SK-N-SH (cell line): ENCODE data around the gene NEAT1. TPM values are rescaled to one million over a fixed set of nuclear protein-coding genes. Genes with fewer than 3 reads are reported as not detected.
A peak's percentile ranks its signal among the peaks of the same experiment; 100 is the strongest.

ENCODE experiments used
- CTCF ChIA-PET: fragments of 300-600, 350-600 bp; formaldehyde crosslinking; extraction: SDS; loops from one replicate; lab custom pipeline; 2021; lab: Yijun Ruan, JAX
- POLR2A ChIA-PET: fragments of 350-600 bp; sonication (Branson Sonifier 250); formaldehyde crosslinking; extraction: SDS; loops from one replicate; lab custom pipeline; 2020; ENCODE audit warnings: antibody characterized with exemption, inconsistent platforms; lab: Yijun Ruan, JAX
- DNase-seq: peaks from one replicate; pipeline ENCODE4 v3.0.0; 2012
- H2AFZ ChIP-seq: fragments of 200-600 bp; sonication (generic); 2 replicates; pipeline ENCODE4 v1.8.1; 2016; ENCODE audit warnings: antibody characterized with exemption, mild to moderate bottlenecking, low read depth
- H3F3A ChIP-seq: fragments of 200-600 bp; sonication (generic); replicated peaks from 2 replicates; pipeline ENCODE3; 2016; ENCODE audit warnings: antibody characterized with exemption, mild to moderate bottlenecking; ENCODE audit not compliant: insufficient read depth
- H3K27ac ChIP-seq, 2 experiments: fragments of 200-500 bp in 1 of 2; fragments of 200-600 bp in 1 of 2; sonication (Bioruptor generic) in 1 of 2; sonication (generic), shearing (Covaris generic) in 1 of 2; 2 replicates each; pipeline versions ENCODE4 v1.5.1 to v1.6.1; 2014 to 2016; ENCODE audit warnings: low read depth in 2 of 2, inconsistent platforms in 1 of 2, low read length in 1 of 2, mild to moderate bottlenecking in 1 of 2, mixed read lengths in 1 of 2
- H3K27me3 ChIP-seq: fragments of 200-600 bp; sonication (generic), shearing (Covaris generic); 2 replicates; pipeline ENCODE4 v1.6.1; 2016; ENCODE audit warnings: mixed run types; ENCODE audit not compliant: insufficient read depth
- H3K36me3 ChIP-seq, 2 experiments: fragments of 200-500 bp in 1 of 2; fragments of 200-600 bp in 1 of 2; sonication (Bioruptor generic) in 1 of 2; sonication (generic) in 1 of 2; replicated peaks in 1 of 2; 2 replicates each; pipeline versions ENCODE3 to v1.5.1; 2014 to 2016; ENCODE audit warnings: low read length in 1 of 2, mild to moderate bottlenecking in 1 of 2; ENCODE audit not compliant: insufficient read depth in 2 of 2, control insufficient read depth in 1 of 2
- H3K4me1 ChIP-seq, 2 experiments: fragments of 200-500 bp in 1 of 2; fragments of 200-600 bp in 1 of 2; sonication (Bioruptor generic) in 1 of 2; sonication (generic), shearing (Covaris generic) in 1 of 2; 2 replicates each; pipeline versions ENCODE4 v1.5.1 to v1.6.1; 2014 to 2016; ENCODE audit warnings: low read depth in 1 of 2, low read length in 1 of 2, mixed run types in 1 of 2; ENCODE audit not compliant: insufficient read depth in 2 of 2, control insufficient read depth in 1 of 2
- H3K4me2 ChIP-seq: fragments of 200-600 bp; sonication (generic), shearing (Covaris generic); 2 replicates; pipeline ENCODE4 v1.6.1; 2017; ENCODE audit warnings: mixed run types
- H3K4me3 ChIP-seq, 2 experiments: fragments of 200-500 bp in 1 of 2; fragments of 200-600 bp in 1 of 2; sonication (Bioruptor generic) in 1 of 2; sonication (generic), shearing (Covaris generic) in 1 of 2; 2 replicates each; pipeline versions ENCODE4 v1.5.1 to v1.8.1; 2014 to 2016; ENCODE audit warnings: low read depth in 2 of 2, inconsistent platforms in 1 of 2, low read length in 1 of 2, mild to moderate bottlenecking in 1 of 2, mixed read lengths in 1 of 2, moderate library complexity in 1 of 2
- H3K79me2 ChIP-seq: fragments of 200-600 bp; sonication (generic); 2 replicates; pipeline ENCODE4 v1.8.1; 2017; ENCODE audit warnings: mild to moderate bottlenecking; ENCODE audit not compliant: insufficient read depth
- H3K9ac ChIP-seq: fragments of 200-600 bp; sonication (generic); 2 replicates; pipeline ENCODE4 v1.6.1; 2017; ENCODE audit warnings: mixed run types
- H3K9me2 ChIP-seq: fragments of 200-600 bp; sonication (generic); 2 replicates; pipeline ENCODE4 v1.6.1; 2017; ENCODE audit warnings: mixed run types
- H3K9me3 ChIP-seq: fragments of 200-600 bp; sonication (generic); 2 replicates; pipeline ENCODE4 v1.6.1; 2017; ENCODE audit warnings: mixed run types, mild to moderate bottlenecking, moderate library complexity
- H4K20me1 ChIP-seq: fragments of 200-600 bp; sonication (generic); 2 replicates; pipeline ENCODE4 v1.6.1; 2017; ENCODE audit warnings: mild to moderate bottlenecking, mixed run types; ENCODE audit not compliant: insufficient read depth
- ELF1 ChIP-seq: IDR thresholded peaks from 2 replicates; pipeline ENCODE4 v1.4.0; 2012
- EP300 ChIP-seq, 2 experiments: IDR thresholded peaks; 2 replicates each; pipeline versions ENCODE4 v1.4.0 to v1.6.1; 2012; ENCODE audit warnings: borderline replicate concordance in 1 of 2, low read depth in 1 of 2, low read length in 1 of 2
- GABPA ChIP-seq: IDR thresholded peaks from 2 replicates; pipeline ENCODE4 v1.4.0; 2012; ENCODE audit warnings: low read depth, mild to moderate bottlenecking
- GATA2 ChIP-seq: sonication (generic); formaldehyde crosslinking; IDR thresholded peaks from 2 replicates; pipeline ENCODE4 v1.5.0; 2020; ENCODE audit warnings: mild to moderate bottlenecking, missing genetic modification reagents
- JUND ChIP-seq: IDR thresholded peaks from 2 replicates; pipeline ENCODE4 v1.4.0; 2012
- MEF2A ChIP-seq: IDR thresholded peaks from 2 replicates; pipeline ENCODE4 v1.4.0; 2012; ENCODE audit warnings: low read depth, borderline replicate concordance
- RAD21 ChIP-seq: IDR thresholded peaks from 2 replicates; pipeline ENCODE4 v1.6.1; 2012; ENCODE audit warnings: mild to moderate bottlenecking, low read length
- RCOR1 ChIP-seq: fragments of 150-350 bp; IDR thresholded peaks from 2 replicates; pipeline ENCODE4 v1.6.1; 2017; ENCODE audit warnings: antibody characterized with exemption, low read length
- RFX5 ChIP-seq: IDR thresholded peaks from 2 replicates; pipeline ENCODE4 v1.6.1; 2012; ENCODE audit warnings: mild to moderate bottlenecking, improper control_type of control experiment, low read length
- SIN3A ChIP-seq: IDR thresholded peaks from 2 replicates; pipeline ENCODE4 v1.6.1; 2012; ENCODE audit warnings: low read depth, mild to moderate bottlenecking, low read length, moderate library complexity, borderline replicate concordance
- SMC3 ChIP-seq: IDR thresholded peaks from 2 replicates; pipeline ENCODE4 v1.6.1; 2012; ENCODE audit warnings: low read depth, low read length, improper control_type of control experiment
- TAF1 ChIP-seq: IDR thresholded peaks from 2 replicates; pipeline ENCODE4 v1.6.1; 2012; ENCODE audit warnings: low read depth, mild to moderate bottlenecking, low read length, moderate library complexity, borderline replicate concordance
- USF2 ChIP-seq: fragments of 150-350 bp; IDR thresholded peaks from 2 replicates; pipeline ENCODE4 v1.6.1; 2017; ENCODE audit warnings: antibody characterized with exemption, low read length, low read depth, borderline replicate concordance
- WGBS: methylation state at CpG from one replicate; pipeline ENCODE4 v1.1.6; 2017; ENCODE audit warnings: low lambda C conversion rate; 5-methylcytosine and 5-hydroxymethylcytosine counted together
- polyA plus RNA-seq, 3 experiments: library from polyadenylated mRNA; depleted of rRNA; stranded (reverse); fragments of >200 nt; gene quantifications; 2 replicates each; pipeline ENCODE4 v1.2.3, GENCODE V29; 2012
- TF ChIP-seq, protein P1 (sequence below): fragments of 200-600 bp; sonication (generic); IDR thresholded peaks from 2 replicates; pipeline ENCODE4 v1.6.1; 2017; ENCODE audit warnings: antibody characterized with exemption, mild to moderate bottlenecking, moderate library complexity
- TF ChIP-seq, protein P2 (sequence below): IDR thresholded peaks from 2 replicates; pipeline ENCODE4; 2012
- TF ChIP-seq, protein P3 (sequence below): IDR thresholded peaks from 2 replicates; pipeline ENCODE4 v1.4.0; 2012; ENCODE audit warnings: low read depth, borderline replicate concordance

NEAT1 gene
- polyA plus RNA-seq, 1 of the 3 experiments (the other 2 are of a cell fraction): 435 TPM

DNA sequence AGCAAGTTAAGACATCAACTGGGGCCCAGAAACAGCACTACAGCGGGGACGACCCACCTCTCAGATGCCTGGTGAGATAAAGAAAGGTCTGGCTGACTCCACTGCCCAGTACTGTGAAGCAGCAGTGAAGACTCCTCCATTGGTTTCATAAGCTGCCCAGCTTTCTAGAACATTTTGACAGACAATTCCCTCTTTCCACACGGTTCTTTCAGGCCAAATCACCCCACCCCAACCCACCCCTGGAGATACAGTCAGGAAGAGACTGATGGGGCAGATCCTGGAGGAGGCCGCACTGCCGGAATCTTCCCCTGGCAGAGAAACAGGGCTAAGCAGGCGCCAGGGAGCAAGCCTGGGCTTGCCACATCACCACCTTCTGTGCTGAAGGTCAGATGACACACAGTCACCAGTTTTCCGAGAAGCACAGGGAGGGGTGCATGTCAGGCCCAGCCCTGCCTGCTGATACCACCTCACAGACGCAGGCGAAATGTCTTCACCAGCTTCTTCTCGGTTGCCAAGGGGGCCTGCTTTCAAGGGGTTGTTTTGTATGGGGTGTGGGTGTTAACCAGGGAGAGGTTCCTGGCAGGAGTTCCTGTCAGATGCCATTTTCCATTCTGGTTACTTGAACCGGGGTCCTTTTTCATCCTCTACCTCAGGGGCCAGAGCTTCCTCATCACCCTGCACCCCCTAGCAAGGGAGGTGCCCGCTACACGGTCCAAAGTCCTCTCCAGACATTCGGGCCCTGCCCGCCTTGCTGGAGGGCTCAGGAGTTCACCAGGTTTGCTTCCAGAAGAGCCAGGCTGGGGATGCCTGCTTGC, 1.4 kb upstream of the NEAT1 start (continued):
- TF ChIP-seq RCOR1 (peak; percentile 44; the same call in 1 of the 2 replicates), SMC3 (no peak), TAF1 (peak; percentile 80; the same call in 1 of the 2 replicates), RFX5 (no peak), GABPA (no peak), USF2 (peak; percentile 59; the same call in 1 of the 2 replicates)
- TF ChIP-seq, protein P1, sequence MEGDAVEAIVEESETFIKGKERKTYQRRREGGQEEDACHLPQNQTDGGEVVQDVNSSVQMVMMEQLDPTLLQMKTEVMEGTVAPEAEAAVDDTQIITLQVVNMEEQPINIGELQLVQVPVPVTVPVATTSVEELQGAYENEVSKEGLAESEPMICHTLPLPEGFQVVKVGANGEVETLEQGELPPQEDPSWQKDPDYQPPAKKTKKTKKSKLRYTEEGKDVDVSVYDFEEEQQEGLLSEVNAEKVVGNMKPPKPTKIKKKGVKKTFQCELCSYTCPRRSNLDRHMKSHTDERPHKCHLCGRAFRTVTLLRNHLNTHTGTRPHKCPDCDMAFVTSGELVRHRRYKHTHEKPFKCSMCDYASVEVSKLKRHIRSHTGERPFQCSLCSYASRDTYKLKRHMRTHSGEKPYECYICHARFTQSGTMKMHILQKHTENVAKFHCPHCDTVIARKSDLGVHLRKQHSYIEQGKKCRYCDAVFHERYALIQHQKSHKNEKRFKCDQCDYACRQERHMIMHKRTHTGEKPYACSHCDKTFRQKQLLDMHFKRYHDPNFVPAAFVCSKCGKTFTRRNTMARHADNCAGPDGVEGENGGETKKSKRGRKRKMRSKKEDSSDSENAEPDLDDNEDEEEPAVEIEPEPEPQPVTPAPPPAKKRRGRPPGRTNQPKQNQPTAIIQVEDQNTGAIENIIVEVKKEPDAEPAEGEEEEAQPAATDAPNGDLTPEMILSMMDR: no peak
- TF ChIP-seq, protein P2, sequence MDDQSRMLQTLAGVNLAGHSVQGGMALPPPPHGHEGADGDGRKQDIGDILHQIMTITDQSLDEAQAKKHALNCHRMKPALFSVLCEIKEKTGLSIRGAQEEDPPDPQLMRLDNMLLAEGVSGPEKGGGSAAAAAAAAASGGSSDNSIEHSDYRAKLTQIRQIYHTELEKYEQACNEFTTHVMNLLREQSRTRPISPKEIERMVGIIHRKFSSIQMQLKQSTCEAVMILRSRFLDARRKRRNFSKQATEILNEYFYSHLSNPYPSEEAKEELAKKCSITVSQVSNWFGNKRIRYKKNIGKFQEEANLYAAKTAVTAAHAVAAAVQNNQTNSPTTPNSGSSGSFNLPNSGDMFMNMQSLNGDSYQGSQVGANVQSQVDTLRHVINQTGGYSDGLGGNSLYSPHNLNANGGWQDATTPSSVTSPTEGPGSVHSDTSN: peak; percentile 81

GRCh38 chr11:65421794-65422632, 585 bp upstream of the NEAT1 start:
- peak overlapping the region; percentile 100 for H3K27ac ChIP-seq
- no peak overlapping the region for H2AFZ ChIP-seq
- H3K9ac ChIP-seq: peak overlapping the region; percentile 98
- H3K9me2 ChIP-seq: no peaks in the 10 kb centered on the region
- H3K4me2 ChIP-seq: peak overlapping the region; percentile 94
- peaks cover 96% of the 10 kb centered on the region for H3K79me2 ChIP-seq
- no peaks in the 10 kb centered on the region for H3K27me3 ChIP-seq
- no peaks in the 10 kb centered on the region for H3K9me3 ChIP-seq
- peaks cover 44% of the 10 kb centered on the region for H4K20me1 ChIP-seq
- peaks cover 39 to 52% of the 10 kb centered on the region in 2 experiments for H3K4me1 ChIP-seq
- peaks cover 30 to 40% of the 10 kb centered on the region in 2 experiments for H3K36me3 ChIP-seq
- 2% methylated on average over 22 of the region's 68 CpGs for WGBS
- peaks cover 78% of the 10 kb centered on the region for H3F3A ChIP-seq
- ChIA-PET POLR2A (interaction anchor here (0.6 to 17.2 kb wide), 24 partner anchors 7 to 185 kb away, joined by 3 to 1027 read pairs (median 5); partner anchors contain the start of genes FRMD8, MALAT1, SCYL1 and SLC25A45), CTCF (interaction anchor here (0.8 to 13.0 kb wide), 10 partner anchors 15 to 93 kb away, joined by 3 to 223 read pairs (median 4); partner anchors contain the start of gene MALAT1)
- peak overlapping the region; percentile 77 to 83 for H3K4me3 ChIP-seq
- peak; percentile 89 for DNase-seq
- TF ChIP-seq, protein P2: peak; percentile 84
- 0 out of 2 replicates have a peak, but pooled peaks have one; percentile 33 for TF ChIP-seq ELF1
- no peak for TF ChIP-seq RAD21
- TF ChIP-seq, protein P1: no peak
- peak; percentile 52; the same call in 1 of the 2 replicates for TF ChIP-seq JUND
- TF ChIP-seq, protein P3, sequence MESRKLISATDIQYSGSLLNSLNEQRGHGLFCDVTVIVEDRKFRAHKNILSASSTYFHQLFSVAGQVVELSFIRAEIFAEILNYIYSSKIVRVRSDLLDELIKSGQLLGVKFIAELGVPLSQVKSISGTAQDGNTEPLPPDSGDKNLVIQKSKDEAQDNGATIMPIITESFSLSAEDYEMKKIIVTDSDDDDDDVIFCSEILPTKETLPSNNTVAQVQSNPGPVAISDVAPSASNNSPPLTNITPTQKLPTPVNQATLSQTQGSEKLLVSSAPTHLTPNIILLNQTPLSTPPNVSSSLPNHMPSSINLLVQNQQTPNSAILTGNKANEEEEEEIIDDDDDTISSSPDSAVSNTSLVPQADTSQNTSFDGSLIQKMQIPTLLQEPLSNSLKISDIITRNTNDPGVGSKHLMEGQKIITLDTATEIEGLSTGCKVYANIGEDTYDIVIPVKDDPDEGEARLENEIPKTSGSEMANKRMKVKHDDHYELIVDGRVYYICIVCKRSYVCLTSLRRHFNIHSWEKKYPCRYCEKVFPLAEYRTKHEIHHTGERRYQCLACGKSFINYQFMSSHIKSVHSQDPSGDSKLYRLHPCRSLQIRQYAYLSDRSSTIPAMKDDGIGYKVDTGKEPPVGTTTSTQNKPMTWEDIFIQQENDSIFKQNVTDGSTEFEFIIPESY: no peak
- TF ChIP-seq SIN3A: peak; percentile 83; the same call in 1 of the 2 replicates
- TF ChIP-seq EP300 (IDR thresholded peaks at IDR 0.05; ENCODE audit: borderline replicate concordance in 1 of 2, low read depth in 1 of 2, low read length in 1 of 2): peak; percentile 66 to 75; a peak in 3 of 4 replicates
- TF ChIP-seq MEF2A: 0 out of 2 replicates have a peak, but pooled peaks have one; percentile 9
- TF ChIP-seq RCOR1: no peak; the same call in 1 of the 2 replicates
- no peak for TF ChIP-seq GATA2 (CRISPR knock-in tag)
